OCI-LY3 (cell line): Measurements from ENCODE around the gene PALD1.

Source experiments
- CTCF ChIP-seq: fragments of 200-600, 300-600 bp; sonication (generic); IDR thresholded peaks from 2 replicates; pipeline ENCODE4 v1.5.1; 2014; ENCODE audit warnings: antibody characterized with exemption, low read length, low read depth
- EZH2phosphoT487 ChIP-seq: fragments of 200-600 bp; shearing (Covaris generic); IDR thresholded peaks from 2 replicates; pipeline ENCODE4 v1.6.1; 2018; ENCODE audit warnings: antibody characterized with exemption, mixed run types, low read depth

DNA sequence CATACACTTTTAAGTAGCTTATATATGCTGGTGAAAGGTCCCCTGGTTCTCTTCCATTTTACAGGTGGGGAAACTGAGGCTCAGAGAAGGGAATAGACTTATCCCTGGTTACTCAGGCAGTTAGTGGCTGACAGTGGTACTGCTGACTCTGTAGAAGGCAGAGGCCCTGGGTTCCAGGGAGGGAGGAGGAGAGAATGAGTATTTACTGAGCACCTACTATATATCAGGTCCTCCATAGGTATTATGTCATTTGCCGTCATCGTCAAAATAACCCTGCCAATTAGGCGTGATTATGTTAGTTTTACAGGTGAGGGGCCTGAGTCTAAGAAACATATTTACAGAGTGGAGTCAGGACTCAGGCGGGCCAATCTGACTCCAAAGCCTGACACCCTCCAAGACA lies 13.3 kb upstream of the PALD1 start:
- TF ChIP-seq CTCF (no peak), EZH2phosphoT487 (no peak)
